Activated T-cell treated with anti-CD3 and anti-CD28 coated beads, Interleukin-2, amount 50 U/mL, for 48 hours (primary cell): ENCODE measurements around the gene GEMIN4.
"Not testable (repeated sequence)": the region's sequence is repeated elsewhere in the genome, so short reads cannot be mapped to it uniquely, and the experiment has no call there.

Experiments
- DNase-seq, 2 experiments: peaks; one replicate each; pipeline ENCODE4 v3.0.0-alpha.2; 2020

Gene GEMIN4

DNA sequence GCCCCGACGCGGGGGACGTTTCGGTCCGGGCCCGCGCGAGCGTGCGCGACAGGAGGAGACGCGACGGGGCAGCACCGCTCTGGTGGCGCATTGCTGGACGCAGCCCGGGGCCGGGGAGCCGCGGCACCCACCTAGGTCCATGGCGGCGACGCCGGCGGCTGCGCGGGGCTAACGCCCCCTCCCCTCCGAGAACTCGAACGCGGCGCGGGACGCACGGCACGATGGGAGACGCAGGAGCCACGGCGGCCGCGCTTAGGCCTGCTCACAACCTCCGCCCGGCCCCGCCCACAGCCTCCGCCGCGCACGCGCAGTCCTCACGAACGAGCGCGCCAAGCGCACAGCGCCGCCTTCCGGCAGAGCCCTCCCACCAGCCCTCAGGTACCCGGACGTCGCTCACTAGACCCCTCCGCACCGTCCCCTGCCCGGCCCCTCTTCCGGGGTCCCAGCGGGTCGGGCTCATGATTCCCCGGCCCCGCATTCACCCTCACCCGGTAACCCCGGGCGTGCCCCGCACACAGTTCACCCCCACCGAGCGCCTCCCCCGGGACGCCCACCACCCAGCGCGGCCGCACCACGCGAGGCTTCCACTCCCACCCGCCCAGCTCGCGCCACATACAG, at the start of gene GEMIN4:
Gene GEMIN4 (minus strand): TSS at position 263 of the 618 bp plus-strand sequence. CDS start 122 bp downstream, at position 141.
- DNase-seq, result peak; percentile 99 to 100

DNA sequence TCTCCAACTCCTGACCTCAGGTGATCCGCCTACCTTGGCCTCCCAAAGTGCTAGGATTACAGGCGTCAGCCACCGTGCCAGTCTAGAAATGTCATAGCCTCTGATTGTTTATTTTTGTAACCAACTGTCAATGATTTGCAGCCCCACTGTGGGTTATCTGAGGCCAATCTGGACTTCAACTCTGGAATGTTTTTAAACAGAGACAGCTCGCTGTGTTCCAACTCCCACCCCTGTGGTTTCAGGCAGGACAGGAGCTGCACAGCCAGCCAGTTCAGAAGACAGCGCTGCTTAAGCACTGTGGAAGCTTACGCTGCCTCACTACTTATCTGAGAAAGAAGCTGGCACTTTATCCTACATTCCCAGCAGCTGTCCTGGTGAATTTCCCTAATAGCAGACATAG, 49.6 kb upstream of the GEMIN4 start:
- DNase-seq, result no peak

DNA sequence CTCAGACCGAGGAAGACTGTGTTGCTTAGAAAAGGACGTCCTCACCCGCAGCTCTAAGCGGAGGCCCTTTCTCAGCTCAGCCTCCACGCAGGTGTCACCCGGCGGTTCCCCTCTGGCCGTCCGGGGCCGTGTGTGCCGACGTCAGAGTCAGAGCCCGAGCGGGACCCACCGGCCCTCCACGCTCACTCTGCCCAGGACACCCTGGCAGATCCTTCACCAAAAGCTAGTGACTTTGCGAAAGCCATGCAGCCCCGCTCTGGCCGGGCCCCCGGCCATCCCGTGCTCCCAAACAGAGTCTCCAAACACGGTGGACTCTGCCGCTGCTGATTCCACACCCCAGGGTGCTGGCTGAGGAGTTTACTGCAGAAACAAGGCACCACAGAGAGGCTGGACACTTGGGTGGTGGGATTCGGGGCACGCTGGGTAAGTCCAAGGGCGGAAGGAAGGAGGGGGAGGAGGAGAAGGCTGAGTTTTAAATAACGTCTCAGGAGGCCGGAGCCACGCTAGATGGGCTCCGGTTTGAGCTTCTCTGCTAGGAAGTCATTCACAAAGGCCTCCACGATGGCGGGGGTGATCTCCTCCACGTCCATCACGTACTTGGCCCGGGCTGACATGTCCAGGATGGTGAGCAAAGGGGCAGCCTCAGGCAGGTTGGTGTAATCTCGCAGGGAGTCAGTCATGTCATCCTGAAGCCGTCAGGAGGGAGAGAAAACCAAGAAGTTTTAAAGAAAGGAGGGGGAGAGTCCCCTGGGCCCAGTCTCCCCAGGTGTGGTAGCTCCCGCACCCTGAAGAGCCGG, 48.6 kb upstream of the GEMIN4 start:
- no peak for DNase-seq

DNA sequence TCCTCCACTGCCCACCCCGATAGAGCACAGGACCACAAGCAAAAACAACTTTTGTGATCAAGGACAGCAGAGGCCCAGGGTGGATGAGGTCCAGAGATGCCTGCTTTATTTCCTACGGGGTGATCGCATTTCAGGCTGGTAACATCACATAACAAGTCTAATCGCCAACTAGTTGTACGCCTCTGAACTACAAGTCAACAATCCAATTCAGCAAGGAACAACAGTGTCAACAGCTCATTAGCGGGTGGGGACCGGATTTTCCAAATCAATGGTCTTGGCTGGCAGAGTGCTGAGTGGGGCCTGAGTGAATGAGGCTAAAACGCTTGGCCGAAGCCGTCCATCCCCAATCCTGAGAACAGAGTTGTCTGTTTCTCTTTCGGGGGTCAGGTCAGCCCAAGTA, 47.2 kb upstream of the GEMIN4 start:
- DNase-seq, result no peak

DNA sequence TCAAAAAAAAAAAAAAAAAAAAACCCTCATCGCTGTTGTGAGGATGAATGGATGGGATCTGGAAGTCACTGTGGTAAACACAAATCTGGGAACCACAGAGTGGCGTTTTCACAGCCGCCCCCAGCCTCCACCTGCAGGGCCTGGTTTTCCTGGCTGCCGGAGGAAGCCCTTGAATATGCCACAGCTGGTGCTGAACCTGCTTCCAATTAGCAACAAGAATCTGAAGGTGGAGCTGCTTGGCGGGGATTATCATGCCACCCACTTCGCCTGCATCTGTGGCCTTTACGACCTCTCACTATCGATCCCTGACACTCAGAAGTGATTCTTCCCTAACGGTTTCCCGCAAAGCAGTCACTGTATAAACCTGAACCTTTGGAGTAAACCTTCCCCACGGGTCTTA, 46.2 kb upstream of the GEMIN4 start:
- no peak for DNase-seq

DNA sequence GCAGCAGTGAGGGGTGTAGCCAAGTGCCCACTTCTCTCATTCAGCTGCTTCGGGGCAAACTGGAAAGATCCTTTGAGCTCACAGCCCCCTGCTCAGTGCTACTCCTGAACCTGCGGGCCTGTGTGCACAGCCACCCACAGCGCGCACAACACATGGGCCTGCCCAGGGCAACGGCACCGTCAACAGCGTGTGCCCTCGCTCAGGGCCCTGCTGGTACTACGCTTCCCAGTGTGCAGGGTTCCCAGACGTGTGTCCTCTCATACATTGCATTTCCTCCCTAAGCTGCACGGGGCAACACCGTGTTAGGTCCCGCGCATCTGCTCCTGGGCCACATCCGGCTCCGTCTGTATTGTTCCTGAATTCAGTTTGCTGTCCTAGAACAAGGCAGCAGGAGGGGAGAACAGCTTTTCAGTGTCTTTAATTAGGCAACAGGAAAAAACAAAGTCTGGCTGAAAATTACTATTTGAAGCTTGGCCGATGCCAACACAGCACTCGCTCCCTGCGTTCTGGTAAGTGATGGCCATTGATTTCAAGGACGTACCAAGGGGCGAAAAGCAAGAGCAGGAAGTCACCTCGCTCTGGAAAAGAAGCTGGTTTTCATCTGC, 45.3 kb upstream of the GEMIN4 start:
- no peak for DNase-seq

DNA sequence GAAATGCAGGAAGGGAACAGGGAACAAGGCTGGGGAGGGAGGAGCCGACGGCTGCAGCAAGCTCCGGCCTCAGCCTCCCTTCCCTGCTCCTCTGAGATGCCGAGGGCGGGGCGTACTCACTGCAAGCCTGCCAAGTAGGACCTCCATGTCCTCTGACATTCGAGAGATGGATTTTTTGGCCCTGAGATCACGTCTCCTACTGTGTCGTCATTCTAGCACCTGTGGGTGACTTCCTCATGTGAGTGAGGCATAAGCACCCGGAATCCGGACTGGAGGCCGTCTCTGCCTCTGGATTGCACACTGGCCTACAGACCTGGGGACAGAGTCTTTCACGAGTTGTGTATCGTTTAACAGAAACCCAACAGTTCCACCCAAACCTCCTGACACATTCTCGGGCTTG, 44.5 kb upstream of the GEMIN4 start:
- DNase-seq, result no peak

DNA sequence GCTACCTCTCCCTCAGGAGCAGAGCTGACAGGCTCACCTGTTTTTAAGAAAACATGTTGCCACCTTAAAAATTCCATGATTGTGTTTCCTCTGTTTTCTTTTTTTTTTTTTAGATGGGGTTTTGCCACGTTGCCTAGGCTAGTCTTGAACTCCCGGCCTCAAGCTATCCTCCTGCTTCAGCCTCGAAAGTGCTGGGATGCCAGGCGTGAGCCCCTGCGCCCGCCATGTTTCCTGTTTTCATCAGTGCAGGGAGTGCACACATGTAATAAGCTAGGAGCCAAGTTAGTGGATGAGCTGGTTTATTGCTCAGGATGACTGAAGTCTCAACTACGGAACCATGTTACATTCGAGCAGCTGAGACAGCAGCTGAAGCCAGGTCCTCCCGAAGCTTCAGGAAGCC, 43.7 kb upstream of the GEMIN4 start:
- no peak for DNase-seq

DNA sequence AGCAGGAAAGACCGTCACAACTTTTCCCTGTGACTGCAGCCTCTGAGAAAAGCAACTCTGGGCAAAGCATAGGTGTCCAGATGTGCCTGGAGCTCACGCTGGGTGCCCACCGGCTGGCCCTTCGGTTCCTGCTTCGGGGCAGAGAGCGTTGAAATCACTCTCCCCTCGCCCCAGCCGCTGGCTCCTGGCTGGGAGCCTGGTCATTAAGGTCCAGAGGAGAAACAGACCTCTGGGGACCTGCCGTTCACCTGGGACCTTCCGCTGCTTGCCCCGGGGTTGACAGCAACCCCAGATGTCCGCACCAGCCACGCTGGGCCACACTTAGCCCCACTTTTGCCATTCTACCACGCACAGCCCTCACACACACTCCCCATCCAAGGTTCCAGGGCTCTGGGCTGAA, 43.2 kb upstream of the GEMIN4 start:
- no peak for DNase-seq

DNA sequence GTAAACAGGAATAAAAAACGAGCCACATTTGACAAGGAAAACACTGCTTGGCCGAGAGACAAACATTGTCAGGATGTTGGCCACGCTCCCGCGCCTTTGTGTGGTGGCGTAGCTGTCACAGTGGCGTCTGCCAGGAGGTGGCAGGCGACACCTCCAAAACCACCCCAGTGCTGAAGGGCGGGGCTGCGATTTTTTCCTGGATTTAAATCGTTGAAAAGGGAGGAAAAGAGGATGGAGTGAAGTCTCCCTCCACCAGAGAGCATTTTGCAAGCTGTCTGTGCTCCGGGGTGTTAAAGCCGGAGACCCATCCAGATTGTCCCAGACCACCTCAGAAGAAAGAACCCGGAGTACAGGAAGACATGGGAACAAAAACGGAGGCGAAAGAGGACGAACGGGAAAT, 42.8 kb upstream of the GEMIN4 start:
- DNase-seq, result peak; percentile 57

DNA sequence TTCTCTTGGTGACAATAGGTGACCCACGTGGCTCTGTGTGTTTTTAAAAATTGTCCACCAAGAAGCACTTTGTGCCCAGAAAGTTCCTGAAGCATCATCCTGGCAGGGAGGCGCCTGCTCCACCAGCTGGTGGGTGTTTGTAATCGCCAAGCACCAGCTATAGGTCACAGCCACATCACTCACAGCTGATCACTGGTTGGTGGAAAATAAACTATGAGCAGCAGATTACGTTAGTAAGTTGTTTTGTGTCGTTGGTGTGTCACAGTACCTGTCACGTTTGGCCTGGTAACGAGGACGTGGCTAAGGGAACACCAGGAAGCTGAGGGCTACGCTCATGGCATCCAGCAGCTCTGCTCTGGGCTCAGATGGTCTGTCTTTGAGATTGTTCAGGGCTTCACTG, 40.2 kb upstream of the GEMIN4 start:
- no peak for DNase-seq

DNA sequence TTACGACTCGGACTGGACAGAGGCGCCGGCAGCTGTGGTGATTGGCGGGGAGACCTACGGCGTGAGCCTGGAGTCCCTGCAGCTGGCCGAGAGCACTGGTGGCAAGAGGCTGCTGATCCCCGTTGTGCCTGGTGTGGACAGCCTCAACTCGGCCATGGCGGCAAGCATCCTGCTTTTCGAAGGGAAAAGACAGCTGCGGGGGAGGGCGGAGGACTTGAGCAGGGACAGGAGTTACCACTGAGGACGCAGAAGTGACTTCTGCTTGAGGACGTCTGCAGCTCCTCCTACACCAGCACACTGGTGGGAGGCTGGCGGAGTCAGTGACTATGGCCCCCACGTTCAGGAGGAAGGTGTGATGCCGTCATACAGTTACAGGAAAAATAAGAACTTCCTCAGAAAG, 39.8 kb upstream of the GEMIN4 start:
- DNase-seq, result no peak

DNA sequence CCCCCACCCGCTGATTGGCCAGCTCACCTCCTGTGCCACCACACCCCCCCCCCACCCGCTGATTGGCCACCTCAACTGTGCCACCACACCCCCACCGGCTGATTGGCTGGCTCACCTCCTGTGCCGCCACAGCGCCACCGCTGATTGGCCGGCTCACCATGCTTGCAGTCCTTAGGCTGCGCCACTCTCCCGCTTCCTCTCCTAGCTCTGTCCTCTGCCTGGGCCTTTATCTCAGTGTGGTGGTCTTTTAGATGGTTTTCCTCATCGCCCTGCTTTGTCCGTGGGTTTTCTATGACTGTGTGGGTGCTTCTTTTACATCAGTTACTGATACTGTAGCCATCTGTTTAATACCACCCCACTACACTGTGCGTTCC, 38.8 kb upstream of the GEMIN4 start:
- DNase-seq, result not testable (repeated sequence)

DNA sequence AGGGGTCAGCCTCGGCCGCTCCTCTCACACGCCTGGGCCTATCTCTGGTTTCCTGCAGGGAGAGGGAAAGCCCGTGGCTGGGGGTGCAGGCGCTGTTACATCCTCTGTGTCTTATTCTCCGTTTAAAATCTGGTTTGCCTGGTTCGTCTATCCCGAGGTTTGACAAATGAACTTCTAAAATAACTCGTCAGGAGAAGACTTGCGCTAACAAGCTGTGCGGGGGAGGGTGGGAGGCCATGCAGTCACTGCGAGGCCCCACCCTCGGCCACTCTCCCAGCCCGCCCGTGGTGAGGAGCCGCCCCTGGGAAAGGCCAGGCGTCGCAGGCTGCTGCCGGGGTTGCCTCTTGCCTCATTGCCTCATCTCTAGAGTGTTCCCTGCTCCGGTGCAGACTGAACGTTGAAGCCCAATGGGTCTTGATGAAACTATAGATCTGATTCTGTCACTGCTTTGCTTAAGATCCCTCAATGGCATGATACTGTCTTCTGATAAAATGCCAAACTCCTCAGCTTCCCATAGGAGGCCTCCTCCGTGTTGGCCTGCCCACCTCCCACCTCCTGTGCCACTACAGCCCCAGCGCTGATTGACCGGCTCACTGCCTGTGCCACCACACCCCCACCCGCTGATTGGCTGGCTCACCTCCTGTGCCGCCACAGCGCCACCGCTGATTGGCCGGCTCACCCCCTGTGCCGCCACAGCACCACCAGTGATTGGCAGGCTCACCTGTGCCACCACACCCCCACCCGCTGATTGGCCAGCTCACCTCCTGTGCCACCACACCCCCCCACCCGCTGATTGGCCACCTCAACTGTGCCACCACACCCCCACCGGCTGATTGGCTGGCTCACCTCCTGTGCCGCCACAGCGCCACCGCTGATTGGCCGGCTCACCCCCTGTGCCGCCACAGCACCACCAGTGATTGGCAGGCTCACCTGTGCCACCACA, 38.1 kb upstream of the GEMIN4 start:
- not testable (repeated sequence) for DNase-seq

DNA sequence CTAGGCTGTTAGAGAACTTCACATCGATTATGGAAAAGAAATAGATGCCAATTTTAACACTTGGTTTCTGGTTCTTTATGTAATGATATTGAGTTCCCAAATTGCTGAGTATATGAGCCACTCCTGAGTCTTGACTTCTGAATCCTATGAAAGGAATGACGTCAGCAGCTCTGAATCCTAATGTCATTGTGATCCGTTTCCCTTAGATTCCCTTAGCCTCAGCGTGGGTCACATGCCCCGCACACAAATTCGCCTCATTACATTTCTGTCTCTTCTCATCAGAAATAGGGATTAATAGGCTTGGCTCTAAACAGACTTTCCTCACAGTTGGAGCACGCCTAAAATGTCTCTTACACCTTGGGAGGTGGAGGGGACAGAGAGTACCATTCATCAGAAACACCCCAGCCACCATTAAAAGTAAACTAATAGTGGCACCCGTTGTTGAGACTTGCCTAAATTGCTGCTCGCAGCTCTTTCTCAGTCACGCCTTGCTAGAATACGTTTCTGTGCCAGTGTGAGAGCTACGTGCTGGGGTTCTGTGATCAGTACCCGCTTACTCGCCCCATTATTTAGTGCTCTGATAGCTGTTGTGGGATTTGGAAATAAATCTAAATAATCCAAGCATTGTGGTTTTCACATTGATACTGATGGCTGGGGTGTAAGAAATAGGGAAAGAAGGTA, 37.2 kb upstream of the GEMIN4 start:
- DNase-seq, result no peak

DNA sequence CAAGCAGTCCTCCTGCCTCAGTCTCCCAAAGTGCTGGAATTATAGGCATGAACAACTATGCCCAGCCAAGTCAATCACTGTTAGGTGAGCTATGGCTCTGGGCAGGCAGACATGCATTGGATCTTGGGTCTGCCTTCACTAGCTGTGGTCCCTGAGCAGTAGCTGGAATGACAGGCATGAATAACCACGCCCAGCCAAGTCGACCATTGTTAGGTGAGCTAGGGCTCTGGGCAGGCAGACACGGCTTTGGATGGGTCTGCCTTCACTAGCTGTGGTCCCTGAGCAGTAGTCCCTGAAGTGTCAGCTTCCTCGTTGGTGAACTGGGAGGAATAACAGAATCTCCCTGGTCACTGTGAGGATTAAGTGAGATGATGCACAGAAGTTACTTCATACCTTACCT, 36.5 kb upstream of the GEMIN4 start:
- DNase-seq, result no peak

DNA sequence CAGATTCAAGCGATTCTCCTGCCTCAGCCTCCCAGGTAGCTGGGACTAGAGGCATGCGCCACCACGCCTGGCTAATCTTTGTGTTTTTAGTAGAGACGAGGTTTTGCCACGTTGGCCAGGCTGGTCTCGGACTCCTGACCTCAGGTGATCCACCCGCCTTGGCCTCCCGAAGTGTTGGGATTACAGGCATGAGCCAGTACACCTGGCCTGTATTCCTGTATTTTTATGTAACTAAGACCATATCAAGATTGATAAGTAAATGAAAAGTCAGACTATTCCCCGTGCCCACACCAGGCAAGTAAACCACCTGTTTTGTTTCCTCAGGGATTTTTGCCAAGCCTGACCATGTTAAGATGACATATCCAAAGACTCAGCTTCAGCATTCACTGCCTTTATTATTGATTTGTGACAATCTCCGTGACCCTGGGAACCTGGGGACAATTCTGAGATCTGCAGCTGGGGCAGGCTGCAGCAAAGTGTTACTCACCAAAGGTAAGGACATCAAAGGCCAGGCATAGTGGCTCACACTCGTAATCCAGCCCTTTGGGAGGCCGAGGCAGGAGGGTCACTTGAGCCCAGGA, 35.7 kb upstream of the GEMIN4 start:
- no peak for DNase-seq

DNA sequence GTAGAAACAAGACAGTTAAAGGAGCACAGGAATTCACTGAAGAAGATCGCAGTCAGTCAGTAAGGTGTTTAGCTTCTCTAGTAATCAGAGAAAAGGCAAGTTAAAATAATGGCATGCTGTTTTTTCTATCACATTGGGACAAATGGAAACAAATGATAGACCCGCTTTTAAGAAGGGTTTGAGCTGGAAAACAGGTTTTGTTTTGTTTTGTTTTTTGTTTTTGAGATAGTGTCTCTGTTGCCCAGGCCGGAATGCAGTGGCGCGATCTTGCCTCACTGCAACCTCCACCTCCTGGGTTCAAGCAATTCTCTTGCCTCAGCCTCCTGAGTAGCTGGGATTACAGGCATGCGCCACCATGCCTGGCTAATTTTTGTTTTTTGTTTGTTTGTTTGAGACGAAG, 33.8 kb upstream of the GEMIN4 start:
- not testable (repeated sequence) for DNase-seq

DNA sequence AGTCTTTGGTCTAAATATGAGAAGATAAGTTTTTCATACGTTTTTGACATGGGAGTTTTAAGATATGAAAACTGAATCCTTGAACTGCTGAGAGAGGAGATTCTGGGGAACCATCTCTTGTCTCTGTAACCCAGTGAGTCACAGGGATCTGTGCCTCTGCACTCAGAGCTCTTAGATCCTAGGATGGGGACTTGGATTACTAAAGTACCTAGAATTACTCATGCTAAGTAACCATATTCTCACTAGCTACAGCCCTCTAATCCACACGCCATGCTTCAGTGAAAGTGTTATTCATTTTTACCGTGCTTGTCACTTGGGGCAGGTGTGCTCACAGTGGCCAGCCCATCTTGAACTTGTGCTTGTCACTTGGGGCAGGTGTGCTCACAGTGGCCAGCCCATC, 32.1 kb upstream of the GEMIN4 start:
- no peak for DNase-seq

DNA sequence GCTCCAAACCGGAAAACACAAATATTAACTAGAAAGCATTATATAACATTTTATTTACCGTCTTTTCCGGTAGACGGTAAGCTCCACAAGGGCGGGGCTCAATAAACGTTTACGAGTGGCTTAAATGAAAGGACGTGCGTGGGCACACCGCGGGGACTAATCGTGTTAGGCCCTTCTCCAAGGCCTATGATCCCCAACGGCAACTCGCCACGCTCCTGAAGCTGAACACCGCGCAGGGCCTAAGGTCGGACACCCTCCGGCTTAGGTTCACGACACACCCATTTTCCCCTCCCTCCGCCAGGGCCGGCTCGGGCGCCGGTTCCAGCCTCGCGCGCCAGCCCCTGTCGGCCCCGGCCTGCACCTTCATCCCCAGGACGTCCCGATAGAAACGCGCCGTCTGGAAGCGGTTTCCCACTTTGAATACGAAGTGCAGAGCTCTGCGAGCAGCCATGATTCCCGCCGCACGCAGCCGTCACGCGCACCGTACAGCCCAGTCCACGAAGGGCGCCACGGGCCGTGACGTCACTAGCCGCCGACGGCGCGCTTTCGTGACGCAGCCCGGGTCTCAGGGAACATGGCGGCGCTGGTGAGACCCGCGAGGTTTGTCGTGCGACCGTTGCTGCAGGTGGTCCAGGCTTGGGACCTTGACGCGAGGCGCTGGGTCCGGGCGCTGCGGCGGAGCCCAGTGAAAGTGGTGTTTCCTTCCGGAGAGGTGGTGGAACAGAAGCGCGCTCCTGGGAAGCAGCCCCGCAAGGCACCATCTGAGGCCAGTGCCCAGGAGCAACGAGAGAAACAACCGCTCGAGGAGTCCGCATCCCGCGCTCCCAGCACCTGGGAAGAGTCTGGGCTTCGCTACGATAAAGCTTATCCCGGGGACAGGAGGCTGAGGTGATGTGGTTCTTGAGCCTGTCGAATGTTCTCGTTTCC, 30.0 kb upstream of the GEMIN4 start, which contains the start of the genes GLOD4 and MRM3:
Gene GLOD4 (minus strand): TSS at position 476 of the 927 bp plus-strand sequence. CDS start 25 bp downstream, at position 451.
Gene MRM3 (plus strand): TSS at position 549 of the 927 bp plus-strand sequence. CDS start 26 bp downstream, at position 575.
- DNase-seq, result peak; percentile 97

DNA sequence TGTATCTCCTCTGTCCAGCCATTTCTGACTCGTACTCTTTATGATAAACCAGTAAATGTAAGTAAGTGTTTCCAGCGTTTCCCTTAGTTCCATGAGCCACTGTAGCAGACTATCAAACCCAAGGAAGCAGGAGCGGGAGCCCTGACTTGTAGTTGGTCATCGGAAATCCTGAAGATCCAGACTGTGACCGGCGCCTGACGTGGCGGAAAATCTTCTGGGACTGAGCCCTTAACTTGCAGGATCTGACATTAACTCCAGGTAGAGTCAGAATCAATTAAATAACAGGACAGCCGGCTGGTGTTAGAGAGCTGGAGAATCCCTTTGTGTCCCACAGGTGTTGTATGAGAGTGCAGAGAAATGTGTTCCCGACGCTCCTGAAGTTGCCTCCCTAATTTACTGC, 26.0 kb upstream of the GEMIN4 start:
- DNase-seq, result no peak
